ENCODE data around the gene GRK3.

The GRK3 gene

GRCh38 chr22:25626624-25626990 is 62.1 kb downstream of the GRK3 start:
- no peak for DNase-seq (ENCODE audit: low read depth)

GRCh38 chr22:25627271-25627852 is 62.9 kb downstream of the GRK3 start:
- DNase-seq (ENCODE audit: low read depth) = no peak

DNA sequence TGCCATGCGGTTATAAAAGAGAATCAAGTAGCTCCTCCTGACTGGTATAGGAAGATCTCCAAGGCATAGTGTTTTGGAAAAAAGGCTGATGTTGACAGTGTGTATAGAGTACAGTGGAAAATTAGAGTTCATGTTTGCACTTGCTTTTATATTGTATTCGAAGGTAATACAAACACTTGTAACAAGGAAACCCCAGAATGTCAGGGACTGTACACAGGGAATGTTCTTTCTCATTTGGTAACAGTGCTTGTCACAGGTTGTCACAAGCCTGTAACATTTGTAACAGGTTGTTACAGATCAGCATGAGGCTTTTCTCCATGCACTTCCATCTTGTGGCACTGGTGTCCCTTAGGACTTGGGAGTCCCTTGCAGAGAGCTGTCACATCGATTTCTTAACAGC is 64.0 kb downstream of the GRK3 start:
- no peak for DNase-seq (ENCODE audit: low read depth)

GRCh38 chr22:25629613-25630012 is 65.1 kb downstream of the GRK3 start:
- DNase-seq (ENCODE audit: low read depth) = no peak

- DNase-seq (ENCODE audit: low read depth) = no peak
Observed at GRCh38 chr22:25630447-25630846, 66.0 kb downstream of the GRK3 start.

DNA sequence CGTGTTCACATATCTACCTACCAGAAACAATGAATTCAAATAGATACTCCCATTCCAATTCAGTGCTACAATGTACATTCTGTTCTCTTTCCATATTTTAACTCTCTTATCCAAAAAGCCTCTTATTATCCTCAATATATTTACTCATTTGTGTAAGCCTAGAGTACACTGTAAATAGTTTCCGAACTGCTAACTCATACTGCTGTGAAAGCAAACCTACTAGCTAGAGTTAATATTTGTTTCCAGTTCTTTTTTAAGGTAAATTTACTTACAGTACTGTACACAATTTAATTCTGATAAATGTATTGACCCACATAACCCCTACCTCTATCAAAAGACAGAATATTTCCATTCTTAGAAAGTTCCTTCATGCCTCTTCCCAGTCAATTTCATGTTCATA is 71.8 kb downstream of the GRK3 start:
- no peak for DNase-seq (ENCODE audit: low read depth)

- DNase-seq (ENCODE audit: low read depth) = no peak
Observed at GRCh38 chr22:25637032-25637431, 72.6 kb downstream of the GRK3 start.

GRCh38 chr22:25637672-25638071 is 73.2 kb downstream of the GRK3 start:
- no peak for DNase-seq (ENCODE audit: low read depth)

GRCh38 chr22:25638638-25639037 is 74.2 kb downstream of the GRK3 start:
- DNase-seq (ENCODE audit: low read depth) = no peak

GRCh38 chr22:25641650-25642049 is 77.2 kb downstream of the GRK3 start:
- DNase-seq (ENCODE audit: low read depth) = no peak

GRCh38 chr22:25643232-25644000 is 78.9 kb downstream of the GRK3 start:
- DNase-seq (ENCODE audit: low read depth) = no peak

DNA sequence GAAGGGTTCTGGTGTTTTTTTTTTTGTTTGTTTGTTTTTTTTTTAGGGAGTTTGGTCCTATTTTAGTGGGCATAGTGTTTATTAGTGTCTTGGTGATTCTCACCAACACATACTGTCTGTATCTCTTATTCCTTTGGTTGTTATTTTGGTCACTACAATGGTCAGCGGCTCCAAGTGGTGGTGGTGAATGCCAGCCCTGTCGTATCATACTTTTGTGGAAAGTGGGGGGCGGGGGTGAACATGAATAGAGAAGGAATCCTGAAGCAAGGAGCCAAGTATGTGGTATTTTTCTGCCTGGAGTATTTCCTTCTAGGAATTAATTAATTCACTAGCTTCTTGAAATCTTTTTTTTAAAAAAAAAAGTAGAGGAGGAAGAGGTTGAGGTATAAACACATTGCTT is 79.6 kb downstream of the GRK3 start:
- no peak for DNase-seq (ENCODE audit: low read depth)

DNA sequence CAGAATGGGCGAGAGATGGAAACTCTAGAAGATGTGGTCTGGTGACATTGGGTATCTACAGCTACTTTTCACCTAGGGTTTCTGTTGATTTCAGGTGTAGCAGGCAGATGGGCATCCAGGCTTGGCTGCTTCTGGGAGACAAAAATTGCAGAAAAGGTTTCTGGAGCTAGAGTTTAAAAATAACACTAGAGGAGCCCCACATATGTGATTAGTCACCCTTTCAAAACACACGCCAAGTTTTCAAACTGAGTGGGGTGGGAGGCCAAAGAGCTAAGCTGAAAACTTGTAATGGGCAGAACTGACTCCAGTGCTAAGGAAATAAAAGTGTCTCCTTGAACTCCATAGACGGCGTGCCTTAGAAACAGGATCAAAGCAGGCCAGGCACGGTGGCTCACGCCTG is 80.8 kb downstream of the GRK3 start:
- no peak for DNase-seq (ENCODE audit: low read depth)

- no peak for DNase-seq (ENCODE audit: low read depth)
Observed at GRCh38 chr22:25645964-25646363, 81.5 kb downstream of the GRK3 start.

- DNase-seq (ENCODE audit: low read depth) = no peak
Observed at GRCh38 chr22:25650833-25651232, 86.4 kb downstream of the GRK3 start.

DNA sequence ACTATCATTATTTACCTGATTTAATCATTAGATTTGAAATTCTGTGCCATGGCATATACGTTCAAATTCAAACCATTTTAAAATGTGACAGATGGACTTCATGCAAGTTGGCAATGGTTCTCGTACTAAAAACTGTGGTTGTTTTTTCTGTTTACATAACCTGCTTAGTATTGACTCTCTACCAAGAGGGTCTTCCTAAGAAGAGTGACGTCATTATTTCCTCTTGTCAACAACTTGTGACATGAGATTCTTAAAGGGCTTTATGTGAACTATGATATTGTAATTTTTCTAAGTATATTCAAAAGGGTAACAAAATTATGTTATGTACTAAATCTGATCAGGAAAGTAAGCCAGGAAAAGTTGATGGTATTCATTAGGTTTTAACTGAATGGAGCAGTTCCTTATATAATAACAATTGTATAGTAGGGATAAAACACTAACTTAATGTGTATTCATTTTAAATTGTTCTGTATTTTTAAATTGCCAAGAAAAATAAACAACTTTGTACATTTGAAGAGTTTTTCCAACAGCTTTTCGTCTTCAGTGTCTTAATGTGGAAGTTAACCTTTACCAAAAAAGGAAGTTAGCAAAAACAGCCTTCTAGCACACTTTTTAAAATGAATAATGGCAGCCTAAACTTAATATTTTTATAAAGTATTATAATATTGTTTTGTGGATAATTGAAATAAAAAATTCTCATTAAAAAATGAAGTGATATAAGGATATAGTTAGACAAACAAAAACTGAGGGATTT is 87.0 kb downstream of the GRK3 start:
- no peak for DNase-seq (ENCODE audit: low read depth)

GRCh38 chr22:25654676-25655075 is 90.2 kb downstream of the GRK3 start:
- DNase-seq (ENCODE audit: low read depth) = no peak

GRCh38 chr22:25655371-25655935 is 91.0 kb downstream of the GRK3 start:
- DNase-seq (ENCODE audit: low read depth) = no peak

DNA sequence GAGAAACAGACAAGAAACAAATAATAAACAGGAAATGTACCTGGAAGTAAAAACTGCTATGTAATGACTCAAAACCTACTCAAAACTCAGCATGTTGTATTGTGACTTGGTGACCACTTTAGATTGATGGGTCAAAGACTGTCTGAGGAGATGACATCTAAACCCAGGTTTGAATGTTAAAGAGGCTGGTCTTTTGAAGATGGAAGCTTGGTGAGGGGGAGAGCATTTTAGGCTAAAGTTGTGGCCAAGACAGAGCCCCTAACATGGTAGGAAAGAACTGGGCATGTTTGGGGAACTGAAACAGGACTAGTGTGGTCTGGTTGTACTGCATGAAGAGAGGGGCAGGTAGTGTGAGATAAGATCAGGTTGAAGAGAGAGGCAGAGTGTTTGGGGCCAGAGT is 92.2 kb downstream of the GRK3 start:
- DNase-seq (ENCODE audit: low read depth) = no peak

- DNase-seq (ENCODE audit: low read depth) = no peak
Observed at GRCh38 chr22:25658633-25659032, 94.2 kb downstream of the GRK3 start.

GRCh38 chr22:25659413-25659812 is 94.9 kb downstream of the GRK3 start:
- DNase-seq (ENCODE audit: low read depth) = no peak

- no peak for DNase-seq (ENCODE audit: low read depth)
Observed at GRCh38 chr22:25660336-25660735, 95.9 kb downstream of the GRK3 start.

GRCh38 chr22:25661073-25661472 is 96.6 kb downstream of the GRK3 start:
- no peak for DNase-seq (ENCODE audit: low read depth)

All from activated T-cell treated with anti-CD3 and anti-CD28 coated beads for 1 hour (primary cell).